HEK293 (cell line): ENCODE results near the gene TMEM126B.
A peak's percentile ranks its signal among the peaks of the same experiment; 100 is the strongest.

Source experiments
- BCL11B ChIP-seq: fragments of 450-650 bp; formaldehyde crosslinking; IDR thresholded peaks from 2 replicates; pipeline ENCODE4 v1.5.1; 2016; ENCODE audit warnings: low read depth, missing biosample characterization, missing genetic modification characterization
- EGR2 ChIP-seq: fragments of 450-650 bp; formaldehyde crosslinking; IDR thresholded peaks from 2 replicates; pipeline ENCODE4 v1.5.1; 2016; ENCODE audit warnings: low read depth, missing biosample characterization, missing genetic modification characterization
- FEZF1 ChIP-seq: fragments of 450-650 bp; formaldehyde crosslinking; IDR thresholded peaks from 2 replicates; pipeline ENCODE4 v1.5.1; 2016; ENCODE audit warnings: missing biosample characterization, missing genetic modification characterization
- GLIS1 ChIP-seq: fragments of 450-650 bp; formaldehyde crosslinking; IDR thresholded peaks from 2 replicates; pipeline ENCODE4 v1.5.1; 2016; ENCODE audit warnings: missing biosample characterization, missing genetic modification characterization
- HIC1 ChIP-seq: fragments of 450-650 bp; formaldehyde crosslinking; IDR thresholded peaks from 2 replicates; pipeline ENCODE4 v1.5.1; 2016; ENCODE audit warnings: missing biosample characterization, missing genetic modification characterization
- IKZF3 ChIP-seq: fragments of 450-650 bp; IDR thresholded peaks from 2 replicates; pipeline ENCODE4 v1.5.0; 2018; ENCODE audit warnings: missing biosample characterization, mild to moderate bottlenecking, missing genetic modification characterization, moderate library complexity
- KLF7 ChIP-seq: fragments of 450-650 bp; formaldehyde crosslinking; IDR thresholded peaks from 2 replicates; pipeline ENCODE4 v1.5.1; 2016; ENCODE audit warnings: missing biosample characterization, missing genetic modification characterization, borderline replicate concordance
- PRDM6 ChIP-seq: fragments of 450-650 bp; formaldehyde crosslinking; IDR thresholded peaks from 2 replicates; pipeline ENCODE4 v1.5.1; 2017; ENCODE audit warnings: missing biosample characterization, missing genetic modification characterization
- ZBTB21 ChIP-seq: fragments of 450-650 bp; formaldehyde crosslinking; IDR thresholded peaks from 2 replicates; pipeline ENCODE4 v1.5.1; 2017; ENCODE audit warnings: missing biosample characterization, missing genetic modification characterization
- ZEB2 ChIP-seq: fragments of 450-650 bp; formaldehyde crosslinking; IDR thresholded peaks from 2 replicates; pipeline ENCODE4 v1.5.1; 2016; ENCODE audit warnings: missing biosample characterization, missing genetic modification characterization
- ZFHX2 ChIP-seq: fragments of 450-650 bp; formaldehyde crosslinking; conservative IDR thresholded peaks from 2 replicates; pipeline ENCODE4 v1.5.1; 2016; ENCODE audit warnings: missing biosample characterization, missing genetic modification characterization
- ZNF114 ChIP-seq: fragments of 450-650 bp; formaldehyde crosslinking; IDR thresholded peaks from 2 replicates; pipeline ENCODE4 v1.5.0; 2017; ENCODE audit warnings: missing biosample characterization, missing genetic modification characterization
- ZNF133 ChIP-seq: fragments of 450-650 bp; formaldehyde crosslinking; IDR thresholded peaks from 2 replicates; pipeline ENCODE4 v1.5.1; 2016; ENCODE audit warnings: missing biosample characterization, missing genetic modification characterization
- ZNF16 ChIP-seq: fragments of 450-650 bp; formaldehyde crosslinking; IDR thresholded peaks from 2 replicates; pipeline ENCODE4 v1.5.1; 2016; ENCODE audit warnings: low read depth, missing biosample characterization, missing genetic modification characterization
- ZNF214 ChIP-seq: fragments of 450-650 bp; formaldehyde crosslinking; IDR thresholded peaks from 2 replicates; pipeline ENCODE4 v1.5.1; 2017; ENCODE audit warnings: missing biosample characterization, mild to moderate bottlenecking, missing genetic modification characterization, borderline replicate concordance
- ZNF223 ChIP-seq: fragments of 450-650 bp; formaldehyde crosslinking; IDR thresholded peaks from 2 replicates; pipeline ENCODE4 v1.5.1; 2016; ENCODE audit warnings: missing biosample characterization, missing genetic modification characterization
- ZNF302 ChIP-seq: fragments of 450-650 bp; formaldehyde crosslinking; IDR thresholded peaks from 2 replicates; pipeline ENCODE4 v1.5.1; 2016; ENCODE audit warnings: missing biosample characterization, missing genetic modification characterization, low read depth
- ZNF354C ChIP-seq: fragments of 450-650 bp; formaldehyde crosslinking; IDR thresholded peaks from 2 replicates; pipeline ENCODE4 v1.5.1; 2016; ENCODE audit warnings: missing biosample characterization, missing genetic modification characterization, low read depth, borderline replicate concordance
- ZNF362 ChIP-seq: fragments of 450-650 bp; formaldehyde crosslinking; IDR thresholded peaks from 2 replicates; pipeline ENCODE4 v1.5.1; 2016; ENCODE audit warnings: missing biosample characterization, missing genetic modification characterization
- ZNF404 ChIP-seq: fragments of 450-650 bp; formaldehyde crosslinking; IDR thresholded peaks from 2 replicates; pipeline ENCODE4 v1.5.1; 2017; ENCODE audit warnings: missing biosample characterization, missing genetic modification characterization
- ZNF426 ChIP-seq: fragments of 450-650 bp; formaldehyde crosslinking; IDR thresholded peaks from 2 replicates; pipeline ENCODE4 v1.5.1; 2017; ENCODE audit warnings: missing biosample characterization, missing genetic modification characterization, mild to moderate bottlenecking, inconsistent platforms, moderate library complexity
- ZNF501 ChIP-seq: fragments of 450-650 bp; formaldehyde crosslinking; IDR thresholded peaks from 2 replicates; pipeline ENCODE4 v1.5.1; 2016; ENCODE audit warnings: missing biosample characterization, missing genetic modification characterization
- ZNF514 ChIP-seq: fragments of 450-650 bp; formaldehyde crosslinking; IDR thresholded peaks from 2 replicates; pipeline ENCODE4 v1.5.1; 2016; ENCODE audit warnings: missing biosample characterization, missing genetic modification characterization
- ZNF561 ChIP-seq: fragments of 450-650 bp; IDR thresholded peaks from 2 replicates; pipeline ENCODE4 v1.5.1; 2018; ENCODE audit warnings: missing biosample characterization, missing genetic modification characterization, borderline replicate concordance
- ZNF626 ChIP-seq: fragments of 450-650 bp; sonication (Bioruptor Pico); formaldehyde crosslinking; IDR thresholded peaks from 2 replicates; pipeline ENCODE4 v1.5.1; 2018; ENCODE audit warnings: missing biosample characterization, missing genetic modification characterization, inconsistent platforms
- ZNF660 ChIP-seq: fragments of 450-650 bp; IDR thresholded peaks from 2 replicates; pipeline ENCODE4 v1.5.1; 2018; ENCODE audit warnings: missing biosample characterization, mild to moderate bottlenecking, missing genetic modification characterization
- ZNF664 ChIP-seq: fragments of 450-650 bp; formaldehyde crosslinking; IDR thresholded peaks from 2 replicates; pipeline ENCODE4 v1.5.1; 2016; ENCODE audit warnings: missing biosample characterization, missing genetic modification characterization
- ZNF704 ChIP-seq: fragments of 450-650 bp; formaldehyde crosslinking; IDR thresholded peaks from 2 replicates; pipeline ENCODE4 v1.5.1; 2016; ENCODE audit warnings: missing biosample characterization, missing genetic modification characterization
- TF ChIP-seq, protein P1 (sequence below): fragments of 450-650 bp; formaldehyde crosslinking; conservative IDR thresholded peaks from 2 replicates; pipeline ENCODE4 v1.5.1; 2016; ENCODE audit warnings: low read depth, missing biosample characterization, missing genetic modification characterization

Gene TMEM126B

GRCh38 chr11:85664615-85665481 lies 36.5 kb downstream of the TMEM126B start, which contains the start of gene CREBZF (continued):
- TF ChIP-seq ZNF362 (tag by site-specific recombination), result no peak
- TF ChIP-seq ZNF664 (tag by site-specific recombination), result no peak
- TF ChIP-seq ZNF626, result no peak
- 0 out of 2 replicates have a peak, but pooled peaks have one; percentile 11 for TF ChIP-seq ZEB2
- no peak for TF ChIP-seq ZNF16 (tag by site-specific recombination)
- no peak for TF ChIP-seq ZFHX2
- no peak for TF ChIP-seq PRDM6 (tag by site-specific recombination)
- peak; percentile 63 for TF ChIP-seq ZNF660 (tag by site-specific recombination)
- TF ChIP-seq ZNF114, result no peak
- TF ChIP-seq ZNF426 (tag by site-specific recombination), result 0 out of 2 replicates have a peak, but pooled peaks have one; percentile 6
- TF ChIP-seq ZBTB21 (tag by site-specific recombination), result peak; percentile 84
- no peak for TF ChIP-seq EGR2 (tag by site-specific recombination)
- TF ChIP-seq, protein P1, sequence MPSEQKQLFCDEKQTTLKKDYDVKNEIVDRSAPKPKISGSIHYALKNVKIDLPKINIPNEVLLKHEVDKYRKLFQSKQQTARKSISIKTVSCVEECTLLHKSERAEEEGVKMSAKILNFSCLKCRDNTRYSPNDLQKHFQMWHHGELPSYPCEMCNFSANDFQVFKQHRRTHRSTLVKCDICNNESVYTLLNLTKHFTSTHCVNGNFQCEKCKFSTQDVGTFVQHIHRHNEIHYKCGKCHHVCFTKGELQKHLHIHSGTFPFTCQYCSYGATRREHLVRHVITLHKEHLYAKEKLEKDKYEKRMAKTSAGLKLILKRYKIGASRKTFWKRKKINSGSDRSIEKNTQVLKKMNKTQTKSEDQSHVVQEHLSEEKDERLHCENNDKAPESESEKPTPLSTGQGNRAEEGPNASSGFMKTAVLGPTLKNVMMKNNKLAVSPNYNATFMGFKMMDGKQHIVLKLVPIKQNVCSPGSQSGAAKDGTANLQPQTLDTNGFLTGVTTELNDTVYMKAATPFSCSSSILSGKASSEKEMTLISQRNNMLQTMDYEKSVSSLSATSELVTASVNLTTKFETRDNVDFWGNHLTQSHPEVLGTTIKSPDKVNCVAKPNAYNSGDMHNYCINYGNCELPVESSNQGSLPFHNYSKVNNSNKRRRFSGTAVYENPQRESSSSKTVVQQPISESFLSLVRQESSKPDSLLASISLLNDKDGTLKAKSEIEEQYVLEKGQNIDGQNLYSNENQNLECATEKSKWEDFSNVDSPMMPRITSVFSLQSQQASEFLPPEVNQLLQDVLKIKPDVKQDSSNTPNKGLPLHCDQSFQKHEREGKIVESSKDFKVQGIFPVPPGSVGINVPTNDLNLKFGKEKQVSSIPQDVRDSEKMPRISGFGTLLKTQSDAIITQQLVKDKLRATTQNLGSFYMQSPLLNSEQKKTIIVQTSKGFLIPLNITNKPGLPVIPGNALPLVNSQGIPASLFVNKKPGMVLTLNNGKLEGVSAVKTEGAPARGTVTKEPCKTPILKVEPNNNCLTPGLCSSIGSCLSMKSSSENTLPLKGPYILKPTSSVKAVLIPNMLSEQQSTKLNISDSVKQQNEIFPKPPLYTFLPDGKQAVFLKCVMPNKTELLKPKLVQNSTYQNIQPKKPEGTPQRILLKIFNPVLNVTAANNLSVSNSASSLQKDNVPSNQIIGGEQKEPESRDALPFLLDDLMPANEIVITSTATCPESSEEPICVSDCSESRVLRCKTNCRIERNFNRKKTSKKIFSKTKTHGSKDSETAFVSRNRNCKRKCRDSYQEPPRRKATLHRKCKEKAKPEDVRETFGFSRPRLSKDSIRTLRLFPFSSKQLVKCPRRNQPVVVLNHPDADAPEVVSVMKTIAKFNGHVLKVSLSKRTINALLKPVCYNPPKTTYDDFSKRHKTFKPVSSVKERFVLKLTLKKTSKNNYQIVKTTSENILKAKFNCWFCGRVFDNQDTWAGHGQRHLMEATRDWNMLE, result peak; percentile 44; the same call in 1 of the 2 replicates
- TF ChIP-seq ZNF223 (tag by site-specific recombination), result no peak
- TF ChIP-seq BCL11B (tag by site-specific recombination), result 0 out of 2 replicates have a peak, but pooled peaks have one; percentile 64
- TF ChIP-seq KLF7 (tag by site-specific recombination), result no peak
- no peak for TF ChIP-seq ZNF404 (tag by site-specific recombination)
- no peak for TF ChIP-seq ZNF302 (tag by site-specific recombination)
- peak; percentile 63; the same call in 1 of the 2 replicates for TF ChIP-seq ZNF561 (tag by site-specific recombination)
- TF ChIP-seq HIC1 (tag by site-specific recombination), result 0 out of 2 replicates have a peak, but pooled peaks have one; percentile 13
- TF ChIP-seq ZNF501 (tag by site-specific recombination), result peak; percentile 93
- no peak for TF ChIP-seq FEZF1 (tag by site-specific recombination)
- TF ChIP-seq ZNF354C (tag by site-specific recombination), result no peak
- peak; percentile 46 for TF ChIP-seq GLIS1 (tag by site-specific recombination)
- TF ChIP-seq ZNF214, result no peak
- TF ChIP-seq ZNF133 (tag by site-specific recombination), result no peak
- TF ChIP-seq IKZF3, result no peak
- TF ChIP-seq ZNF704 (tag by site-specific recombination), result no peak
- TF ChIP-seq ZNF514 (tag by site-specific recombination), result no peak
